Measurements from ENCODE around the gene SCYGR2.

The SCYGR2 gene

GRCh38 chr2:227566012-227566411 lies 32.7 kb upstream of the SCYGR2 start:
- H3K4me3 ChIP-seq (ENCODE audit: low read depth in 1 of 2, low read length in 2 of 2) = no peak overlapping the region
- H3K36me3 ChIP-seq (ENCODE audit: insufficient read depth, low read length) = no peaks in the 10 kb centered on the region; the same call in 1 of the 2 replicates
- H4K20me1 ChIP-seq (ENCODE audit: insufficient read depth, low read length) = peaks cover 2% of the 10 kb centered on the region; the same call in 1 of the 2 replicates
- ATAC-seq (ENCODE audit: insufficient read depth, low read depth) (no peak), DNase-seq (no peak)
- no peak overlapping the region for H3K4me2 ChIP-seq (ENCODE audit: insufficient read depth, low read length)
- no peaks in the 10 kb centered on the region for H3K79me2 ChIP-seq (ENCODE audit: insufficient read depth, low read length)
- H2AFZ ChIP-seq (ENCODE audit: low read depth, low read length) = no peak overlapping the region
- H3K4me1 ChIP-seq (ENCODE audit: insufficient read depth, low read length) = no peaks in the 10 kb centered on the region
- H3K27me3 ChIP-seq (ENCODE audit: insufficient read depth, low read length, poor library complexity) = no peaks in the 10 kb centered on the region
- H3K27ac ChIP-seq (ENCODE audit: low read length) = no peak overlapping the region
- no peak for TF ChIP-seq CTCF (IDR thresholded peaks at IDR 0.05; ENCODE audit: borderline replicate concordance, extremely low read depth, low read length, poor library complexity, severe bottlenecking)
- TF ChIP-seq EZH2 (IDR thresholded peaks at IDR 0.05; ENCODE audit: borderline replicate concordance, low read depth, low read length, severe bottlenecking) = no peak
- H3K9ac ChIP-seq (ENCODE audit: low read depth, low read length) = no peak overlapping the region
- H3K9me3 ChIP-seq (ENCODE audit: insufficient read depth, low read length, severe bottlenecking) = no peaks in the 10 kb centered on the region

GRCh38 chr2:227568852-227569169 lies 29.9 kb upstream of the SCYGR2 start:
- Histone ChIP-seq H3K9me3 (ENCODE audit: insufficient read depth, low read length, severe bottlenecking) (no peaks in the 10 kb centered on the region), H3K79me2 (ENCODE audit: insufficient read depth, low read length) (no peaks in the 10 kb centered on the region), H2AFZ (ENCODE audit: low read depth, low read length) (no peak overlapping the region), H3K27me3 (ENCODE audit: insufficient read depth, low read length, poor library complexity) (no peaks in the 10 kb centered on the region), H3K4me3 (ENCODE audit: low read depth in 1 of 2, low read length in 2 of 2) (no peak overlapping the region), H3K4me1 (ENCODE audit: insufficient read depth, low read length) (no peaks in the 10 kb centered on the region), H3K27ac (ENCODE audit: low read length) (no peak overlapping the region), H3K36me3 (ENCODE audit: insufficient read depth, low read length) (no peaks in the 10 kb centered on the region; the same call in 1 of the 2 replicates), H3K9ac (ENCODE audit: low read depth, low read length) (no peak overlapping the region), H3K4me2 (ENCODE audit: insufficient read depth, low read length) (no peak overlapping the region), H4K20me1 (ENCODE audit: insufficient read depth, low read length) (peaks cover 2% of the 10 kb centered on the region; the same call in 1 of the 2 replicates)
- ATAC-seq (ENCODE audit: insufficient read depth, low read depth) = no peak
- no peak for TF ChIP-seq CTCF (IDR thresholded peaks at IDR 0.05; ENCODE audit: borderline replicate concordance, extremely low read depth, low read length, poor library complexity, severe bottlenecking)
- TF ChIP-seq EZH2 (IDR thresholded peaks at IDR 0.05; ENCODE audit: borderline replicate concordance, low read depth, low read length, severe bottlenecking) = no peak
- DNase-seq = no peak

GRCh38 chr2:227570615-227571014 lies 28.1 kb upstream of the SCYGR2 start:
- H3K79me2 ChIP-seq (ENCODE audit: insufficient read depth, low read length) = no peaks in the 10 kb centered on the region
- ATAC-seq (ENCODE audit: insufficient read depth, low read depth) (no peak), DNase-seq (no peak)
- H3K4me2 ChIP-seq (ENCODE audit: insufficient read depth, low read length) = no peak overlapping the region
- H3K27me3 ChIP-seq (ENCODE audit: insufficient read depth, low read length, poor library complexity) = no peaks in the 10 kb centered on the region
- H4K20me1 ChIP-seq (ENCODE audit: insufficient read depth, low read length) = 0 out of 2 replicates have a peak, but pooled peaks cover 2% of the 10 kb centered on the region
- no peaks in the 10 kb centered on the region for H3K9me3 ChIP-seq (ENCODE audit: insufficient read depth, low read length, severe bottlenecking)
- H3K9ac ChIP-seq (ENCODE audit: low read depth, low read length) = no peak overlapping the region
- H3K4me3 ChIP-seq (ENCODE audit: low read depth in 1 of 2, low read length in 2 of 2) = no peak overlapping the region
- no peaks in the 10 kb centered on the region for H3K36me3 ChIP-seq (ENCODE audit: insufficient read depth, low read length)
- TF ChIP-seq CTCF (IDR thresholded peaks at IDR 0.05; ENCODE audit: borderline replicate concordance, extremely low read depth, low read length, poor library complexity, severe bottlenecking) (no peak), EZH2 (IDR thresholded peaks at IDR 0.05; ENCODE audit: borderline replicate concordance, low read depth, low read length, severe bottlenecking) (no peak)
- no peak overlapping the region for H3K27ac ChIP-seq (ENCODE audit: low read length)
- no peak overlapping the region for H2AFZ ChIP-seq (ENCODE audit: low read depth, low read length)
- H3K4me1 ChIP-seq (ENCODE audit: insufficient read depth, low read length) = no peaks in the 10 kb centered on the region

GRCh38 chr2:227576110-227576509 lies 22.6 kb upstream of the SCYGR2 start:
- DNase-seq (no peak), ATAC-seq (ENCODE audit: insufficient read depth, low read depth) (no peak)
- Histone ChIP-seq H3K4me3 (ENCODE audit: low read depth in 1 of 2, low read length in 2 of 2) (no peak overlapping the region), H3K27me3 (ENCODE audit: insufficient read depth, low read length, poor library complexity) (peaks cover 2% of the 10 kb centered on the region), H4K20me1 (ENCODE audit: insufficient read depth, low read length) (no peaks in the 10 kb centered on the region), H3K4me1 (ENCODE audit: insufficient read depth, low read length) (no peaks in the 10 kb centered on the region), H3K36me3 (ENCODE audit: insufficient read depth, low read length) (no peaks in the 10 kb centered on the region), H2AFZ (ENCODE audit: low read depth, low read length) (no peak overlapping the region), H3K79me2 (ENCODE audit: insufficient read depth, low read length) (no peaks in the 10 kb centered on the region), H3K9me3 (ENCODE audit: insufficient read depth, low read length, severe bottlenecking) (no peaks in the 10 kb centered on the region), H3K27ac (ENCODE audit: low read length) (no peak overlapping the region), H3K9ac (ENCODE audit: low read depth, low read length) (no peak overlapping the region), H3K4me2 (ENCODE audit: insufficient read depth, low read length) (no peak overlapping the region)
- TF ChIP-seq CTCF (IDR thresholded peaks at IDR 0.05; ENCODE audit: borderline replicate concordance, extremely low read depth, low read length, poor library complexity, severe bottlenecking) (no peak), EZH2 (IDR thresholded peaks at IDR 0.05; ENCODE audit: borderline replicate concordance, low read depth, low read length, severe bottlenecking) (no peak)

Data from DND-41 (cell line).